HG02885 (cell line): ENCODE results near the gene TENM4.

Source experiments
- ATAC-seq: cut with Tn5 transposase; IDR thresholded peaks from one replicate; pipeline ENCODE4 v1.9.1; 2021; ENCODE audit warnings: mild to moderate bottlenecking; ENCODE audit not compliant: unreplicated experiment, poor library complexity

TENM4 gene

GRCh38 chr11:79440571-79441460 lies at the start of gene TENM4:
Gene TENM4, minus strand, starts transcription at chr11:79441030. Its CDS starts 371,086 bp downstream, at chr11:79069944.
- ATAC-seq: peak; percentile 57

GRCh38 chr11:79488286-79488685 lies 47.5 kb upstream of the TENM4 start:
- ATAC-seq: no peak

DNA sequence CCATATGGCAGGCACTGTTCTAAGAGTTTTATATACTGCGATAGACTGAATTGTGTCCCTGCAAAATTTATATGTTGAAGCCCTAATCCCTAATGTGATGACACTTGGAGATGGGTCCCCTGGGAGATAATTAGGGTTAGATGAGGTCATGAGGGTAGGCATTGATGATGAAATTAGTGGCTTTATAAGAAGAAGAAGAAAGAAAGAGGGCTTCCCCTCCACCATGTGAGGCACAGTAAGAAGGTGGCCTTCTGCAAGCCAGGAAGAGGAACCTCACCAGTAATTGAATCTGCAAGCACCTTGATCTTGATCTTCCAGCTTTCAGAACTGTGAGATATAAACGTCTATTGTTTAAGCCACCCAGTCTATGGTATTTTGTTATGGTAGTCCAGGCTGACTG lies 46.6 kb upstream of the TENM4 start:
- no peak for ATAC-seq

DNA sequence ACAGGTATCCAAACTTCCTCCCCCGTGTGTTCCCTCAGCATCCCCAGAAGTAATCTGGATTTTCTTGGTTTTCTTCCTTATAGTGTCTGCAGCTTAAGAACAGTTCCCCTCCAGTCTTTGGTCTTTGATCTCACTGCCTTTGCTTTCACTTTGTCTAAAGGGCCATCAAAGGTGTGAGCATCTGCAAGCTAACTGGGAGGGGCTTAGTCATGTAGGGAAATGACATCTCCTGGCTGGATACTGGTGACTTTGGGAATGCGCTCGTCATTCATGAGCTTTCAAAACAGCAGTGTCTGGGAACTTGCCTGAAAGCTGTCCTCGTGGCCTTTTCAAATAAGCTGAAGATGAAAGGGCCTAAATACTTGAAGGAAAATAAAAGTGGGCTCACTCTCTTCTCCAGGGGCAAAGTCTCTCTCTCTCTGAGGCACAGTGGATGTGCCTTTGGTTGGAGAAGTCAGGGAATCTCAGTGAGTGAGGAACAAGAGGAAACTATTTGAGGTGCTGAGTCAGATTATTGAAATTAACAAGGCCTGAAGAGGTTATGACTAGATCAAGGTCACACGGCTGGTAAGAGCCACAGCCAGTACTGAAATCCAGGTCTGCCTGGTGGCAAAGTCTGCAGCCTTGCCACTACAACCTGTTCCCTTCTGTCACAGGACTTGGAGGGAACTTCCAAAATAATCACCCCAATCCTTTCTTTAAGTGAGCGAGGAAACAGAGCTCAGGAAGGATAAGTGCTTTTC lies 45.6 kb upstream of the TENM4 start:
- ATAC-seq: no peak

GRCh38 chr11:79485694-79486093 lies 44.9 kb upstream of the TENM4 start:
- ATAC-seq: no peak

DNA sequence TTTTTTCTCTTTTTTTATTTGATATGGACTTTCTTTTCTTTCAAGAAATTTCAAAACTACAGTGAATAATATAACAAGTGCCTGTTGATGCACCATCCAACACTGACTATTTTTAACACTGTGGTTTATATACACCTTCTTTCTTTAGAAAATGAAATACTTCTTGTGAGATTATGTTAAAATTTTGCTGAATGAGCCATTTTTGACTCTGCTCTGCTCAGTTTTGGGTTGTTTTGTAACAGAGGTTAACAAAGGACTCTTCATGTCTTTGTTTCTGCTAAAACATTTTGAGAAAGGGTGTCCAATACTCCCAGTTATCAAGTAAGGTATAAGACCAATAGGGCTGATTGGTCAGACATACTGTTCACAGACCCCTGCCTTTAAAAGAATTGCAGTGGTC lies 44.0 kb upstream of the TENM4 start:
- ATAC-seq: no peak

DNA sequence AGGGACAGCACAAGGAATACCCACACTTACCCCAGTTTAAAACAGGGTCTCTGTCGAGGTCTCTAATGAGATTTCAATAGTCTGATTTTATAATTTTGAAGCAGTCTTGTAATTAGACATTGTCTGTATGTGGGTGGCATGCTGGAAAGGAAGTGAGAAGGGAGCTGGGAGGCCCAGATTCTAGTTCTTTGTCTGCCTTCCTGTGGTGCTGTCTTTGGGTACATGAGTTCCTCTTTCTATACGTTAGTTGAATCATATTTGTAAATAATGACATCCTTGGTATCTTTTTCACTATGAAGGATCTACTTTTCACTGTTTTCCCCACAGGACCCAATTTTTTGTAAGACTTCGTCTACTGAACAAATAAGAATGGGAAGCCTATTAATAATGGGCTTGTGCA lies 42.0 kb upstream of the TENM4 start:
- ATAC-seq: peak; percentile 92

- ATAC-seq: peak; percentile 34
Observed at GRCh38 chr11:79481795-79482194, 41.0 kb upstream of the TENM4 start.

DNA sequence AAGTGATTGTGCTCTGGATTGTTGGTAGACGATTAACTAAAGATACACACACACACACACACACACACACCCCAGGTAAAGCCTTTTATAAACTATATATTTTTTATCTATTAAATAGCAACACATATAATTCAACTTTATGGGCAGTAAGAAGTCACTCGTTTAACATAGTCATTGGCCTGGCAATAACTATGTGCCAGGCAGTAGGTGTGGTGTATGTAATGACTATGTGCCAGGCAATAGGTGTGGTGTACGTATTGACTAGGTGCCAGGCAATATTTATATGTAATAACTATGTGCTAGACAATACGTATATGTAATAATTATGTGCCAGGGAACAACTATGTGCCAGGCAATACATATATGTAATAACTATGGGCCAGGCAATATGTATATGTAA lies 40.0 kb upstream of the TENM4 start:
- no peak for ATAC-seq

- no peak for ATAC-seq
Observed at GRCh38 chr11:79472819-79473529, 32.1 kb upstream of the TENM4 start.

GRCh38 chr11:79471071-79471844 lies 30.4 kb upstream of the TENM4 start:
- no peak for ATAC-seq

DNA sequence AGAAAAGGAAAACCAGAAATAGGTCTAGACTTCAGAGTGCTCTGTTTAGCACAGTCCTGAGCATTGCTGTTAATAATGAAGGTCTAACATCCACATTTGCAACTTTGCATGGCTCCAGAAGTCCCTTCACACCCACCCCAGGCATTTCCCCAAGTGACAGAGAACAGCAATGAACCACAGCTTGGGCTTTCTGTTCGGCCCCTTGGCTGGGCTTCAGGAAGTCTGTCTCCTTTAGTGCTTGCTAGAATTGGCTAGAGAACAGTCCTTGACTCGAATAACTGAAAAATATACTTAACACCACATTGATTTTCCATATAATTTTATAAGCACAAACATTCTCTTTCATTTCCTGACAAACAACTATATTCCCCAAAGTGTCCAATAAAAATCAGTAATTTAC lies 29.3 kb upstream of the TENM4 start:
- no peak for ATAC-seq

- ATAC-seq: no peak
Observed at GRCh38 chr11:79467761-79468160, 26.9 kb upstream of the TENM4 start.

DNA sequence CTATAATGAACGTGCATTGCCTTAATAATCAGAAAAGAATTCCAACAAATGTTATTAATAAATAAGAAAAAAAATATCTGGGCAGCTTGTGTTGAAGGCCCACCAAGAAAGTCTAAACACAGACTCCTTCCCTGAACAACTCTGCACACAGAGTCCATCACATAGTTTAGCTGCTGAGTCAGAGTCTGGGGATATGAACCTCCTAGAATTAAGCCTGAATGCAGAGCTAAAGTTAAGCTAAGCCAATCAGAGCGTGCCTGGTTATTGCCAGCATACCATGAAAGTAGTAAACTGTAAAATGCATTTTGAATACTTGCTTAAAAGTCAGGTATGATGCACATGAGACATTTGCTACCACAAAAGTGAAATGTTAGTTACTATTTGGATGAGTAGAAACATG lies 25.6 kb upstream of the TENM4 start:
- ATAC-seq: no peak

DNA sequence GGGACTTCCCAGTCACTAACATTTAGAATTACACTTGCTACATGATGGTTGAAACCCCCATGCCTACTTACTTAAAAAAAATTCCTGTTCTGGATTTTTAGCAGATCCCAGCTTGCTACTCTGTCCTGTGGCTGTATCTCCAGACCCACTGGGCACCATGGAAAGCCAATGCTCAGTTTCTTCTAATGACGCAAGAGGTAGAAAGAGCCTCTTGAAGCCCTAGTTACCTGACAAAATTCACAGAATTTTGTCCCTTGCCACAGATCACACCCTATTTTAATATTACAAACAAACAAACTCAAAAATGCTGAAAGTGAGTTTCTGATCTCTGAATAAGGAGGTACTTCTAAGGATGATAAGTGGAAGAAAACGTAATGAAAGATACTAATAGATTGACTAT lies 24.3 kb upstream of the TENM4 start:
- no peak for ATAC-seq

DNA sequence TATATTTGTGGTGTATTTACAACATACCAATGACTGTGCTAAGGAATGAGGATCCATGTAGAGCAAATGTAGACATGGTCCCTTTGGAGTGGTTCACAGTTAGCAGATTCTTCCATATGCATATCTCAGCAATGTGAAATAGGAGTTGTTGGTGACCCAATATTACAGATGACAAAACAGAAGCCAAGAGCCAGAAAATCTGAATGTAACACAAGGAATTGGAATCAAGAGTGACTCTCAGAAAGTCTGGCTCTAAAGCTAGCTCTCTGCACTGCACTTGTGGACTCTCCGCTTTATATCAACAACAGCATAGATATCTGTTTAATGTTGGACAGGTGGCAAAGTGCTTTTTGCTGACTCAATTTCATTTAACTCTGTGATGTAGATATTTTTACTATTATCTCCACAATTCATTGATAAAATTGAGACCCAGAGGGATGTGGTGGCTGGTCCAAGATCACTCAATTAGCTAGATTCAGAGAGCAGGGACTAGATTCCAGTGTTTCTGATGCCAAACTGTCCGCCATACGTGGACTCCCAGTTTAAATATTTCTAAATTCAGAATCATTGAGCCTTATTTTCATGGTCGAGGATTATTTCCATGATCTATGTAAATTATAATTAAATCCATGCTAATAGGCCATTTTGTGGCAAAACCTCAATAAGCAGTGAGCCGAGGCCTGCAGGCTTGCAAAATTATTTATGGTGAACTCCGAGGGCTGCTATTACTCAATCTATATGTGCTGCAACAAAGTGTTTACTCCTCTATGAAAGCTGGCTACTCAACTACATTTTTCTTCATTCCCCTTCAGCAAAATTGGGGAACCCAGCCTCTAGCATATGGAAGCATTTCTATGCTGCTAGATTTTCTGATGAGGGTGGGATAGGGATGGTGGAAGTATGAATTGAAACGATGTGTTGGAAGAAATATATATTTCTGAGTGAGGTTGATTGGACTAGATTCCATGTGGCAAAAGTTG lies 21.1 kb upstream of the TENM4 start:
- ATAC-seq: no peak

- peak; percentile 85 for ATAC-seq
Observed at GRCh38 chr11:79461144-79461543, 20.3 kb upstream of the TENM4 start.

GRCh38 chr11:79458709-79459108 lies 17.9 kb upstream of the TENM4 start:
- ATAC-seq: peak; percentile 49

DNA sequence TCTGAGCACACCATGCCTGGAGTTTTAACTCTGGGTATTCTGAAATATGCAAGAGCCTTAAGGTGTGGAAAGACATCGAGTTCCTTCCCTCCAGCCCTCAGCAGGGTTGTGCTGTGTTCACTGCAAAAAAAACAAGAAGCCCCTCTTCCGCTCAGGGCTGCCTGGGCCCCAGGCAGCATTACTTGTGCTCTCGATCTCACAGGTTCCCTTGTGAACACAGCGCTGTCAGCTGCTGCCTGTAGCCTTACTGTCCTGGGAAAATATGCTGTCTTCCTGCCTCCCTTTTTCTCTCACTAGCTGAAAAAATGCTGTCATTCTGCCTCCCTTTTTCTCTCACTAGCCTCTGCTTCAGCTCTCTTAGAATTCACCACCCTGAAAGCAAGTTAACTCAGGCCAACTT lies 15.7 kb upstream of the TENM4 start:
- no peak for ATAC-seq
